ENCODE data around the gene OR4A47. TPM values are rescaled to one million over a fixed set of nuclear protein-coding genes. Genes with fewer than 3 reads are reported as not detected.

The OR4A47 gene, protein sequence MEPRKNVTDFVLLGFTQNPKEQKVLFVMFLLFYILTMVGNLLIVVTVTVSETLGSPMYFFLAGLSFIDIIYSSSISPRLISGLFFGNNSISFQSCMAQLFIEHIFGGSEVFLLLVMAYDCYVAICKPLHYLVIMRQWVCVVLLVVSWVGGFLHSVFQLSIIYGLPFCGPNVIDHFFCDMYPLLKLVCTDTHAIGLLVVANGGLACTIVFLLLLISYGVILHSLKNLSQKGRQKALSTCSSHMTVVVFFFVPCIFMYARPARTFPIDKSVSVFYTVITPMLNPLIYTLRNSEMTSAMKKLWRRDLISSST
- not detected for total RNA-seq

DNA sequence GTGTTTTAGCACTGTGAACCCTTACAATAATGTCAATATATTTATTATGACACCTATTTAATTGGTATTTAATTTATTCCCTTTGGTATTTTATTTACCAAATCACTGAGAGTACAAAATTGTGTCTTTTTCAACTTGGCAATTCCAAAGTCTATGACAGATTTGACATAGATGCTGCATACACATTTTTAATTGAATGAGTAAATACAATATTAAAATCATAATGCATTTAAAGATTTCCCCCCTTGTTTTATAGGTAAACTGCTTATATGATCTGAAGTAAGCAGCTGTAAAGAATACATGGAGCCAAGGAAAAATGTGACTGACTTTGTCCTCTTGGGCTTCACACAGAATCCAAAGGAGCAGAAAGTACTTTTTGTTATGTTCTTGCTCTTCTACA is at the start of gene OR4A47:
Gene OR4A47 (plus strand): TSS at position 301 of the 400 bp plus-strand sequence. CDS start 0 bp downstream, at position 301.

Other genes starting within 250 kb of the OR4A47 start
- gene OR4X2, start 243.7 kb upstream of the OR4A47 start, total RNA-seq: not detected
- not detected for gene OR4X1, start 224.9 kb upstream of the OR4A47 start, total RNA-seq
- not detected for gene OR4S1, start 182.6 kb upstream of the OR4A47 start, total RNA-seq
- not detected for gene OR4C3, start 163.9 kb upstream of the OR4A47 start, total RNA-seq
- gene OR4C5, start 122.3 kb upstream of the OR4A47 start, total RNA-seq: not detected